ENCODE results near the gene CATSPERZ.
"Not testable (repeated sequence)": the region's sequence is repeated elsewhere in the genome, so short reads cannot be mapped to it uniquely, and the experiment has no call there.

Gene CATSPERZ

DNA sequence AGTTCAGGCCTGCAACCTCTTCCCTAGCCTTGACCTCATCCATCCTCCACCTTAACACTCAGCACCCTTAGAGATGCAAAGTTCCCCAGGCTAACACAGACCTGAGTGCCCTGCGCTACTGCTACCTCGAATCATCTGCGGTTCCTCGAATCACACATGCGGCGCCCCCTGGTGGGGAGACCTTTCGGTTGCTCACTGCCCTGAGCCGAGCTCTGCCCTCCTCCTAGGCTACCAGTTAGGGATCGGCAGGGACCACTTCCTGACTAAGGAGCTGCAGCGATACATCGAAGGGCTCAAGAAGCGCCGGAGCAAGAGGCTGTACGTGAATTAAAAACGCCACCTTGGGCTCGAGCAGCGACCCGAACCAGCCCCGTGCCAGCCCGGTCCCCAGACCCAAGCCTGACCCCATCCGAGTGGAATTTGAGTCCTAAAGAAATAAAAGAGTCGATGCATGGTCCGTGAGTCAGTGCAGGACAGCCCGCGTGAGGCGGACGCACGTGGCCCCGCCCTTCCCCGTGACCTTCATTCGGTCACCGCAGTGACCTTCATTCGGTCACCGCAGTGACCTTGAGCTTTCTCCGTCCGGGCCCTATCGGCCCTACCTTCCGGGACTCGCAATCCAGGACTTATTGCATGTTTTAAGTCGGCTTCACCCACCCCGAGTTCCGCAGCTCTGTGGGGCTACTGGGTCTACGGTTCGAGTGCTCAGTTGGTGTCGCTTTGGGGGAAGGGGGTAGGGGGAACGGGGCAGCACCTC lies 4.3 kb downstream of the CATSPERZ start:
- DNase-seq: peak; percentile 86 to 97 (median 94)

DNA sequence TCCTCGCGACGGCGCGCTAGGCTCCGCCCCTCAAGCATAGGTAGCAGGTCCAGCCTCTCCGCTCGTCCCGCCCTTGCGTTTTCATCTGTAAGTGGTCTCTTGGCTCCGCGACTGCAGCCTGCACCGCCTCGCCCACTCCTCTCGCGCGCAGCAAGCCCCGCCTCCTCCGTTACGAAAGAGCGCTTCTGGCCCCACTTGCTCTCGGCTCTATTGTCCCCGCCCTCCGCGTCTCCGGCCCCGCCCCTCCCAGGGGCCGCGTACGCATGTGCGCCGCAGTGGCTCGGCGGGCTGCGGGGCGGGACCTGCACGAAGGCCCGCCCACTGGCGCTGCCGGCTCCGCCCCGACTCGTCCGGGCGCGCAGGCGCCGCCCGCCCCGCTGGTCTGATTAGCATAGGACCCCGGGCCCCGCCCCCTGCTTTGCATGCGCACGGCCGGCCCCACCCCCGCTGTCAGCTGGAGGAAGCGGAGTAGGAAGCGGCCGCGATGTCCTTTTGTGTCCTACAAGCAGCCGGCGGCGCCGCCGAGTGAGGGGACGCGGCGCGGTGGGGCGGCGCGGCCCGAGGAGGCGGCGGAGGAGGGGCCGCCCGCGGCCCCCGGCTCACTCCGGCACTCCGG lies 5.0 kb downstream of the CATSPERZ start, which contains the start of gene ESRRA:
Gene ESRRA, plus strand, starts transcription at position 450 of the 616 bp plus-strand sequence. CDS start 1,656 bp downstream, outside the sequence.
- peak; percentile 99 to 100 (median 99) for DNase-seq

DNA sequence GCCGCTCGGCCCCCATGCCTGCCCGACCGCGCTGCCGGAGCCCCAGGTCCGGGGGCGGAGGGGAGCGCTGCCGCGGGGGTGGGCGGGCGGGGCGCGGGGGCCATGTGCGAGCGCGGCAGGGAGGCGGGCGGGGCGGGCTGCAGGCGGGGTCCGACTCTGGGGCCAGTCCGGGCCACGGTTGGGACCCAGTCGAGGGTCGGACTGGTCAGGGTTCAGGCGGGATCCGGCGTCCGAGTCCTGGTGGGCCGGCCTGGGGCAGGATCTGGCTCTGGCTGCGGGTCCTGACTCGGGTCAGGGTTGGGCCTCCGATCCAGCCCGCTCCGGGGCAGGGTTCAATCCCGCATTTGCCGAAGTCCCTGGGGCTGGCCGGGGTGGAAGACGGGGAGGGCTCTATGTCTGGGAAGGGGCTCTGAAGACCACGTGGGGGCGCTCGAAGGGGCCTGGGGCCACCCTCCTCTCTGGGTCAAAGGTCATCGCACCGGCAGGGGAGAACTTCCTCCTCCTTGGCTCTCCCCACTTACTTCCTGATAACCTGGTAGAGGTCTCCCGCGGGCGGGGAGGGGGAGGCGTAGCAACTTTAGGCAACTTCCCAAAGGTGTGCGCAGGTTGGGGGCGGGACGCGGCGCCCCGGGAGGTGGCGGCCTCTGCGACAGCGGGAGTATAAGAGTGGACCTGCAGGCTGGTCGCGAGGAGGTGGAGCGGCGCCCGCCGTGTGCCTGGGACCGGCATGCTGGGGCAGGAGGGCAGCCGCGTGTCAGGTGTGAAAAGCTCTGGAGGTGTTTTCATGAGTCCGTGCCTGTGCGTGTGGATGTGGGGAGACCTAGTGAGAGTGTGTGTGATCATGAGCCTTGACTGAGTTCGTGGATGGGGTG lies 5.8 kb downstream of the CATSPERZ start:
- peak in 3 of 4 experiments; percentile 37 to 60 (median 46) for DNase-seq

DNA sequence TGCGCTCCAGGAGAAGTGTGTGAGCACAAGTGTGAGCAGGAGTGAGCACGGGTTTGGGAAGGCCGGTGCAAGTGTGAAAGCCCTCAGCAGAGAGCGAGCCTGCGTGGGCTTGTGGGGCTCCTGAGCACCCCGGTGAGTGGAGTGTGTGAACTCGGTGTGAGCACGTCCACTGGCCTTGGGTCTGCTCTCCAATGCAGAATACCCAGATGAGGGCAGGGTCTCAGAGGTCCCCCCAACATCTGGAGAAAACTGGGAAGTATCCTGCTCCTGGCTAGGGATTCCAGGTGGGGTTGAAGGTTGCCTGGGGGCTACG lies 6.4 kb downstream of the CATSPERZ start:
- DNase-seq: no peak

DNA sequence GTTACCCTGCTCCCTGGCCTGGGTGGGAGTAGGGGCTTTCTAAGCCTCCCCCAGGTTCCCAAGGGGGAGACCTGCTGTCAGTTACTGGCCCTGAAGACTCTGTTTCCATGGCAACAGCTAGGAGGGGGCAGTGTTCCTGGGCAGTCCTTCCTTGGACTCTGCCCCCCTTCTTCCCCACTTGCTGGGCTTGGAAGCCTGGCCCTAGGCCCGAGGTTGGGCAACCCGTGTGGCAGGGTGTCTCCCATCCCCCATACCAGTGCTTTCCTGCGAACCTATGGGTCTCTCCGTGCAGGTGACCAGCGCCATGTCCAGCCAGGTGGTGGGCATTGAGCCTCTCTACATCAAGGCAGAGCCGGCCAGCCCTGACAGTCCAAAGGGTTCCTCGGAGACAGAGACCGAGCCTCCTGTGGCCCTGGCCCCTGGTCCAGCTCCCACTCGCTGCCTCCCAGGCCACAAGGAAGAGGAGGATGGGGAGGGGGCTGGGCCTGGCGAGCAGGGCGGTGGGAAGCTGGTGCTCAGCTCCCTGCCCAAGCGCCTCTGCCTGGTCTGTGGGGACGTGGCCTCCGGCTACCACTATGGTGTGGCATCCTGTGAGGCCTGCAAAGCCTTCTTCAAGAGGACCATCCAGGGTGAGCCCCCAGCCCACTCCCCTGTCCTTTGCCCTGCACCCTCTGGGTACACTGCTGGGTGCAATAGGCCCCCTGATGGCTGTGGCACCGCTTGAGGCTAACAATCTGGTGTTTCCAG lies 6.9 kb downstream of the CATSPERZ start:
- no peak for DNase-seq

DNA sequence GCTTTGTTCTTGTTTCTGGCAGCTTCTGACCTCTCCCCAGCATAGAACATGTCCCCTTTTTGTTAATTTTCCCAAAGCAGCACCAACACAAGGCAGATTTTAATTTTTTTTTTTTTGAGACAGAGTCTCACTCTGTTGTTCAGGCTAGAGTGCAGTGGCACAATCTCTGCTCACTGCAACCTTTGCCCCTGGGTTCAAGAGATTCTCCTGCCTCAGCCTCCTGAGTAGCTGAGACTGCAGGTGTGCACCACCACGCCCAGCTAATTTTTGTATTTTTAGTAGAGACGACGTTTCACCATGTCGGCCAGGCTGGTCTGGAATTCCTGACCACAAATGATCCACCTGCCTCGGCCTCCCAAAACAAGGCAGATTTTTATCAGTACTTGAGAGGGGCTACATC lies 7.6 kb downstream of the CATSPERZ start:
- not testable (repeated sequence) for DNase-seq

DNA sequence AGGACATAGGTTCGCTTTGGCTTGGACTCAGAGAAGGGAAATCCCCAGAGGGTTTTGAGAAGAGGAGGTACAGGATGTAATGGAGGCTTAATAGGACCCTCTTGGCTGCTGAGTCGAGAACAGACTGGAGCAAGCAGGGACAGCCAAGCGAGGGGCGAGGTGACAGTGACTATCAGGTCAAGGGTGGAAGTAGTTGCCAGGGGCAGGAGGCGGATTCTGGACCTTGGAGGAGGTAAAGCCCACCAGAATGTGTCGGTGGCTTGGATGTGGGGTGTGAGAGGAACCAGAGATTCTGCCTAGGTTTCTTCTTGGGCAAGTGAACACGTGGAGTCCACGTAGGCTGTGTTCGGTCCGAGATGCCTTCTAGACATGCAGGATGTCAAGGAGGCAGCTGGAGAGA lies 12.8 kb downstream of the CATSPERZ start:
- no peak for DNase-seq

DNA sequence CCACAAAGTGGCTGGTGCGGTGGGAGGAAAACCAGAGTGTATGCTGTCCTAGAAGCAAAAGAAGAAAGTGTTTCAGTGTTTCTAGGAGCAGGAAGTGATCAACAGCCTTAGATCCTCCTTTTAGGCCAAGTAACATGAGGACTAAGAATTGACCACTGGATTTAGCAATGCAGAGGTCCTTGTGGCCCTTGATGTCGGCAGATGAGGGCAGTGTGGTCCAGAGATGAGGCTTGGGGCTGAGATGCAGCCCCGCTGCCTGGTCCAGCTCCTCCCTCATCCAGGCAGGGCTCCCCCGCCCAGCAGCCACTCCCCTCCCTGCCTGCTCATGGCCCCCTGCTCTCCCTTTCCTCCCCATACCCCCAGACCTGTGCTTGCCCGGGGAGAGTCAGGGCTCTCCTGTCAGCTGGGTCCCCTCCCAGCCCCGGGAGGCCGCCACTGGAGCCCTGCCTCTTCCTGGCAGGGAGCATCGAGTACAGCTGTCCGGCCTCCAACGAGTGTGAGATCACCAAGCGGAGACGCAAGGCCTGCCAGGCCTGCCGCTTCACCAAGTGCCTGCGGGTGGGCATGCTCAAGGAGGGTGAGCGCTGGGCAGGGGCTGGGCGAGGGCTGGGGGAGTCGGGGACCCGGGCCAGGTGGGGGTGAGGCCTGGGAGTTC lies 13.5 kb downstream of the CATSPERZ start:
- no peak for DNase-seq

DNA sequence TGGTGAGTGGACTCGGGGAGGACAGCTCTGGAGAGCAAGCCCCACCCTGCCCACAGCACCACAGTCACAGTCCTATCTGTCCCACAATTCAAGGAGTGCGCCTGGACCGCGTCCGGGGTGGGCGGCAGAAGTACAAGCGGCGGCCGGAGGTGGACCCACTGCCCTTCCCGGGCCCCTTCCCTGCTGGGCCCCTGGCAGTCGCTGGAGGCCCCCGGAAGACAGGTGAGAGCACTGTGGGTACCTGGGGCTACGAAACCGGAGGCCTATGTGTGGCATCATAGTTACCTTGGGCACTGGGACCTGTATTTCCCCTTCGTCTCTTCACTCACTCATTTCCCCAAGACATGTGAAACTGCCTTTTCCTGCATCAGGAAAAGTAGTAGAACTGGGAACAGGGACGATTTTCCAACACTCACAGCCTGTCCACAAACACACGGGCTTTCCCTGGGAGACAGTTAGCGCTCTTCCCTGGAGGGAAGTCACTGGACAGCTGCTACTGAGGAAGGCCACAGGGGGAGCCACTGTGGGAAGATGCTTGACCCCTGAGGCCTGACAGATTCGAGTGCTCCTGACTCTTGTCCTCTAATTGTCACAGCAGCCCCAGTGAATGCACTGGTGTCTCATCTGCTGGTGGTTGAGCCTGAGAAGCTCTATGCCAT lies 14.1 kb downstream of the CATSPERZ start:
- no peak for DNase-seq

DNA sequence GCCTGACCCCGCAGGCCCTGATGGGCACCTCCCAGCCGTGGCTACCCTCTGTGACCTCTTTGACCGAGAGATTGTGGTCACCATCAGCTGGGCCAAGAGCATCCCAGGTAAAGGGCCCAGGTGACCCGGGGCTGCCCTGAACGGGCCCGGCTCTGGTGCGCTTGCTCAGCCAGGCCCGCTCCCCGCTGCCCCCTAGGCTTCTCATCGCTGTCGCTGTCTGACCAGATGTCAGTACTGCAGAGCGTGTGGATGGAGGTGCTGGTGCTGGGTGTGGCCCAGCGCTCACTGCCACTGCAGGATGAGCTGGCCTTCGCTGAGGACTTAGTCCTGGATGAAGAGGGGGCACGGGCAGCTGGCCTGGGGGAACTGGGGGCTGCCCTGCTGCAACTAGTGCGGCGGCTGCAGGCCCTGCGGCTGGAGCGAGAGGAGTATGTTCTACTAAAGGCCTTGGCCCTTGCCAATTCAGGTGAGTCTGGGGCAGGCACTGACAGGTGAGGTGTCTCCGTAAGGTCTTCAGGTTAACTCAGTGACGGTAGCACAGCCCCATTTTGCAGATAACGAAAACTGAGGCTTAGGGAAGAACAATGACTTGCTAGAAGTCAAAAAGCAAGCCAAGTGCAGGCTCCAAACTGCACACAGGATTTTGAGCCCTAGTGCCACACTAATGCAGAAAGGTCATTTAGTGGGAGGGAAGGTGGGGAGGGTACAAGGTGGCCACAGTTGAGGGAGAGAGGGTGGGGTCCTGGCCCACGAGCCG lies 14.8 kb downstream of the CATSPERZ start:
- DNase-seq: no peak

DNA sequence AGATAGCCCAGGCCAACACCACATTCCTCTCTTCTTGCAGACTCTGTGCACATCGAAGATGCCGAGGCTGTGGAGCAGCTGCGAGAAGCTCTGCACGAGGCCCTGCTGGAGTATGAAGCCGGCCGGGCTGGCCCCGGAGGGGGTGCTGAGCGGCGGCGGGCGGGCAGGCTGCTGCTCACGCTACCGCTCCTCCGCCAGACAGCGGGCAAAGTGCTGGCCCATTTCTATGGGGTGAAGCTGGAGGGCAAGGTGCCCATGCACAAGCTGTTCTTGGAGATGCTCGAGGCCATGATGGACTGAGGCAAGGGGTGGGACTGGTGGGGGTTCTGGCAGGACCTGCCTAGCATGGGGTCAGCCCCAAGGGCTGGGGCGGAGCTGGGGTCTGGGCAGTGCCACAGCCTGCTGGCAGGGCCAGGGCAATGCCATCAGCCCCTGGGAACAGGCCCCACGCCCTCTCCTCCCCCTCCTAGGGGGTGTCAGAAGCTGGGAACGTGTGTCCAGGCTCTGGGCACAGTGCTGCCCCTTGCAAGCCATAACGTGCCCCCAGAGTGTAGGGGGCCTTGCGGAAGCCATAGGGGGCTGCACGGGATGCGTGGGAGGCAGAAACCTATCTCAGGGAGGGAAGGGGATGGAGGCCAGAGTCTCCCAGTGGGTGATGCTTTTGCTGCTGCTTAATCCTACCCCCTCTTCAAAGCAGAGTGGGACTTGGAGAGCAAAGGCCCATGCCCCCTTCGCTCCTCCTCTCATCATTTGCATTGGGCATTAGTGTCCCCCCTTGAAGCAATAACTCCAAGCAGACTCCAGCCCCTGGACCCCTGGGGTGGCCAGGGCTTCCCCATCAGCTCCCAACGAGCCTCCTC lies 15.7 kb downstream of the CATSPERZ start:
- not testable (repeated sequence) for DNase-seq

DNA sequence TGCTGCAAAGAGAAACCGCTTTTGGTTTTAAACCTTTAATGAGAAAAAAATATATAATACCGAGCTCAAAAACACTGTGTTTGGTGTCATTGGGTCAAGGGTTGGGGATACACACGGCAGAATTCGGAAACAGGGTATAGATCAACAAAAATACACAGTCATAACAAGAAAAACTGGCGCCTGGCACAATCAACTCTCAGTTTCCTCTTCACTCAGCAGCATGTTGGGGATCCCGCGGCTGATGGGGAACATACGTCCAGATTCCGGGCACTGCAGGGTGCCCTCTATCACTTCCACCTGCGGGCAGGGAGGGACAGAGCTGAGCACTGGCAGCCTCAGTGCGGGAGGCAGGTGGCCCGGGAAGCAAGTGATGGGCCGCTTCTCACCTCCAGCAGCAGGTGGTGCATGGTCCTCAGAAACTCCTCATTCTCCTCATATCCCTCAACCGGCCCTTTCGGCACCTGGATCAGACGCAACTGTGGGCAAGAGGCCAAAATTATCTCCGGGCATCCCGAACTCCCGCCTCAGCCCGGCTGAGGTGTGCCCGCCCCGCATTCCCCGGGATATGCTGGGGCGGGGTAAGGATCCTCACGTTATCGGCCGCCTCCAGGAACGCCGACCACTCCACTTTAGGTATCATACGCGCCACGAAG lies 16.6 kb downstream of the CATSPERZ start:
- DNase-seq: peak in 1 of 4 experiments; percentile 44

DNA sequence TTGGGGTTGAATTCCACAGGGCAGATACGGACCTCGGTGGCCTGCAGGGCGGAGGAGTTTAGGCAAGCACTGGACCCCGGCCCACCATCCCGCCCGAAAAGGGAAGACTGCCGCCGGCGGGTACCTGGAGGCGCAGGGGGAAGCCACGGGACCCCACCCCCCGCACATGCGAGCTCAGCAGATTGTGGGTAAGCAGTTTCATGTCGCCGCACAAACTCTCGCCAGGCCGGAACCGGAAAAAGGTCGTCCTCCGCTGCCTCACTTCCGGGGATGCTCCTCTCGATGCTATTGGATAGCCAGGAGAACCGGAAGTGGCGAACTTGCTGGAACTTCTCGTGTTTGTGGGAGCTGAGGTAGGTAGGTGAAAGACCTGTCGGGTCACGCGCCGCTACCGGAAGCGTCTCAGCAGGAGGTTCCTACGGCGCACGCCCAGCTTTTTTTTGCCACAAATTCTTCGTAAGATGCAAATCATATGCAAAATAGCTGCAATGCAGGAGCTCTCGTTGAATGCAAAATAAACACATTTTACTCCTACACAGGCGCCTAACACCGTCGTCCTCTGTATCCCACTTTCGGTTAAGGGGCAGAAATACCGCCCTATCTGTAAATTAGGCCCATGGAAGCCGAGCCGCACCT lies 17.3 kb downstream of the CATSPERZ start, which contains the start of gene TRMT112:
Gene TRMT112, minus strand, starts transcription at position 235 of the 636 bp plus-strand sequence. Its CDS starts 33 bp downstream, at position 202.
- DNase-seq: peak; percentile 81 to 91 (median 86)

DNA sequence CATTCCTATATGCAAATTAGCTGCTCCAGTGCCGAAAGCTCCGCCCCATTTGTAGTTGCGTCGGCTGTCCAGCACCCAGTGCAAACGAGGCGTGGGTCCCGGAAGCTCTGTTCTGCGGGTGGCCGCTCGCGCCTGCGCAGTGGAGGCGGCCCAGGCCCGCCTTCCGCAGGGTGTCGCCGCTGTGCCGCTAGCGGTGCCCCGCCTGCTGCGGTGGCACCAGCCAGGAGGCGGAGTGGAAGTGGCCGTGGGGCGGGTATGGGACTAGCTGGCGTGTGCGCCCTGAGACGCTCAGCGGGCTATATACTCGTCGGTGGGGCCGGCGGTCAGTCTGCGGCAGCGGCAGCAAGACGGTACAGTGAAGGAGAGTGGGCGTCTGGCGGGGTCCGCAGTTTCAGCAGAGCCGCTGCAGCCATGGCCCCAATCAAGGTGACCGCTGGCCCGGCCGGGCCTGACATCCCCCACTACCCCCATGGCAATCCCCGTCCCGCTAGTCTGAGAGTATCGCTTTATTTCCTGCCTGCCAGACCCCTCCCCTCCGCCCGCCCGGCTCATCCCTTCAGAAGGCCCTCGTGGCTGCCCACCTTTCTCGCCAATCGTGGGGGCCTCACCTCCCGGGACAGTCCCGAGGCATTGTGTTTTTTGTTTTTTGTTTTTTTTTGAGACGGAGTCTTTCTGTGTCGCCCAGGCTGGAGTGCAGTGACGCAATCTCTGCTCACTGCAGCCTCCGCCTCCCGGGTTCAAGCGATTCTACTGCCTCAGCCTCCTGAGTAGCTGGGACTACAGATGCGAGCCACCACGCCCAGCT lies 18.0 kb downstream of the CATSPERZ start, which contains the start of gene PRDX5:
Gene PRDX5, plus strand, starts transcription at position 161 of the 805 bp plus-strand sequence. Its CDS starts 95 bp downstream, at position 256.
- DNase-seq: peak; percentile 79 to 94 (median 87)

DNA sequence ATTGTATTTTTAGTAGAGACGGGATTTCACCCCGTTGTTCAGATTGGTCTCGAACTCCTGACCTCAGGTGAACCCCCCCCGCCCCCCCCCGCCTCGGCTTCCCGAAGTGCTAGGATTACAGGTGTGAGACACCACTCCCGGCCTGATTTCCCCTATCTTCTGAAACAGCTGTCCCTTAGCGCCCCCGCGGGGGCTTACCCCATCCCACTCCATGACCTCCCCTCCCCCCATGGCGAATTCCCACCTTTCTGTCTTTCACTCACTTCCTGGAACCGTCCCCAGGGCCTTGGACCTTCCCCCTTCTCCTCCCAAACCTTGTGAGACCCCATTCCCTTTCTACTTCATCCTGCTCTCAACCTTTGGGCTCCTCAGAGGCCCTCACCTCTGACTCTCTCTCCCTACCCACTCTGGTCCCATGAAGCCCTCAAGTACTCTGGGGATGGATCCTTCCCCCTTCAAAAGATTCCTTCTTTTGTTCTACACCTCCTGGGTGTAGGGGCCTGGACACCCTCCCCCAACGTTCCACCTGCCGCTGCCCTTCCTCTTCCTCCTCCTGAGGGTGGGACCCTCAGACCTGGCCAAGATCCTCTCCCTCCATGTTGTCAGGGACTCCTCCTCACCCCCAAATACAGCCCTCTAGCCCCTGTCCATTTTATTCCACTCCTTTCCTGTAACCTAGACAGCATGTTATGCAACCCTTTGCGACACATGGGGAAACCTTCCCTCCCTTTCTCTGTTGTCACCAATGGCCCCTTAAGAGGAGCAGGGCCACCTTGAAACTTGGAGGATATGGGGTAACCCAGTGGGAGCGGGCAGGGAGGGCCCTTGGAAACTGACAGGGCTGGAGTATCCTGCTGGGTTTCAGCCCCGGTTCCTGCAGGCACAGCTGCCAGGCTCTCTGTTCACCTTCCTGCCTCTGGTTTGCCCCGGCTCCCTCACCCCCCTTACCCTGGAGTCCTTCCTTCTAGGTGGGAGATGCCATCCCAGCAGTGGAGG lies 18.9 kb downstream of the CATSPERZ start:
- no peak for DNase-seq

DNA sequence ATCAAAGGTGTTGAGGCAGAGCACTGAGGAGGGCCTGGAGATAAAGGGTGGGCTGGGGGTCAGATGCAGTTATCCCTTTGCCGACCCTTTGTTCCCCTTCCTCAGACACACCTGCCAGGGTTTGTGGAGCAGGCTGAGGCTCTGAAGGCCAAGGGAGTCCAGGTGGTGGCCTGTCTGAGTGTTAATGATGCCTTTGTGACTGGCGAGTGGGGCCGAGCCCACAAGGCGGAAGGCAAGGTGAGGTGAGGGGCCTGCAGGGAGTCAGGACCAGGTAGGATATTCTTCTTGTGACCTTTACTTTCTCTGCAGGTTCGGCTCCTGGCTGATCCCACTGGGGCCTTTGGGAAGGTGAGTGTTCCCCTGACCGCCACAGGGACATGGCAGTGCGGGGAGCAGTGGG lies 20.4 kb downstream of the CATSPERZ start:
- DNase-seq: no peak
